IPS-15b (cell line): Measurements from ENCODE around the gene RMC1.

Experiments used
- H3K27me3 ChIP-seq: one replicate; pipeline ENCODE4 v1.6.1; 2013; ENCODE audit warnings: low read length; ENCODE audit not compliant: control insufficient read depth, insufficient read depth
- H3K36me3 ChIP-seq: one replicate; pipeline ENCODE4 v1.6.1; 2013; ENCODE audit warnings: low read length; ENCODE audit not compliant: control insufficient read depth, insufficient read depth
- H3K4me1 ChIP-seq: one replicate; pipeline ENCODE4 v1.6.1; 2013; ENCODE audit warnings: mild to moderate bottlenecking, low read length; ENCODE audit not compliant: control insufficient read depth, insufficient read depth
- H3K4me3 ChIP-seq: one replicate; pipeline ENCODE4 v1.5.1; 2013; ENCODE audit warnings: low read depth, low read length
- H3K9ac ChIP-seq: one replicate; pipeline ENCODE4 v1.6.1; 2013; ENCODE audit warnings: low read depth, mild to moderate bottlenecking, low read length
- H3K9me3 ChIP-seq: one replicate; pipeline ENCODE4 v1.6.1; 2013; ENCODE audit warnings: mild to moderate bottlenecking, low read length; ENCODE audit not compliant: control insufficient read depth, insufficient read depth

Gene RMC1

DNA sequence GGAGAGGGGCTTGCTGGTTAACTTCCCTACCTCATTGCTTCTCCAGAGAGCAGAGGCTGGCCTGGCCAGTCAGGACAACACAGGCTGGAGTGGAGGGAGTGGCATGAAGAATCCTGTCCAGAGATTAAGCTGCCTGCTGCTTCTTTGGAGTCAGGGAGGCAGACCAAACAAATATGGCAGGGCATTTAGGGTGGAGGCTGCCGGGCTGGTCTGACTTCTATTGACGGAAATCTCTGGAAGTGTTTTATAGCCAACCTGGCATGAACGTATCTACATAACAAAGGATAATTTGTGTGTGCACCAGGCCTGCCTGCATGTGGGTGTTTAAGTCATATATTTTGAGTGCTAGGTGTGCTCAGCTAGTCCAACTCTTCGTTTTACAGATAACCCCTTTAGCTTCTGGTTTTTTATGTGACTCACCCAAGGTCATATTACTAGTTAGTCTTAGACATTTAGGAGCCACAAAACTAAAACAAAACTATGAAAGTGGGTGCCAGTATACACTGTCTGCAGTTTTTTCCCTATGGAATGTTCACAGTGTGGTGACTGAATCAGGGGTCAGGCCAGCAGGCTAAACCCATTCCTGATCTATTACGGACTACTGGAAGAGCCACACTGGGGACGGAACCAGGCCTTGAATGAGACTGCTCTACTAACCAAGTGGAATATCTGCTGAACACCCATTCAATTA lies 77.5 kb downstream of the RMC1 start:
- Histone ChIP-seq H3K9me3 (no peaks in the 10 kb centered on the region), H3K27me3 (no peaks in the 10 kb centered on the region), H3K9ac (no peak overlapping the region), H3K36me3 (no peaks in the 10 kb centered on the region), H3K4me3 (no peak overlapping the region), H3K4me1 (no peaks in the 10 kb centered on the region)
